ENCODE results near the gene NKIRAS1. TPM values are rescaled to one million over a fixed set of nuclear protein-coding genes. Genes with fewer than 3 reads are reported as not detected.

The NKIRAS1 gene
- total and polyA plus RNA-seq, 2 donors (not counting 1 experiment from before 2014, with no cell fraction given) = 1.6 to 4.7 TPM

- DNase-seq (no peak), ATAC-seq (ENCODE audit: low read depth) (no peak)
- WGBS (ENCODE audit: insufficient coverage) = no CpG with 5 or more reads among the region's 6 CpGs
- H3K4me1 Mint-ChIP-seq = peaks cover 17% of the 10 kb centered on the region
- peaks cover 0 to 8% of the 10 kb centered on the region in 2 experiments for H3K36me3 ChIP-seq (replicated peaks in 1 of 2; ENCODE audit: control extremely low read depth in 1 of 2, control insufficient read depth in 1 of 2, extremely low read depth in 1 of 2, insufficient read depth in 2 of 2, low read length in 1 of 2)
- H3K27me3 ChIP-seq (replicated peaks in 1 of 4; ENCODE audit: control extremely low read depth in 1 of 4, control insufficient read depth in 3 of 4, insufficient read depth in 4 of 4, low read length in 3 of 4) = no peaks in the 10 kb centered on the region
- H3K4me3 ChIP-seq (ENCODE audit: control extremely low read depth in 1 of 5, extremely low read depth in 1 of 5, insufficient read depth in 1 of 5, low read depth in 2 of 5, low read length in 4 of 5) = no peak overlapping the region
- peaks cover 15% of the 10 kb centered on the region for H4K20me1 ChIP-seq (ENCODE audit: control insufficient read depth, insufficient read depth, low read length, poor library complexity, severe bottlenecking)
- no peak overlapping the region for H3K27ac ChIP-seq (ENCODE audit: low read length in 2 of 2)
- peaks cover 0 to 7% of the 10 kb centered on the region in 2 donors for H3K4me1 ChIP-seq (ENCODE audit: control insufficient read depth in 2 of 2, insufficient read depth in 2 of 2, low read length in 2 of 2)
- no peak overlapping the region for H3K9ac ChIP-seq (ENCODE audit: low read length)
- peaks cover 3% of the 10 kb centered on the region for H3K79me2 ChIP-seq (ENCODE audit: control insufficient read depth, insufficient read depth, low read length)
- POLR2A ChIA-PET = no interaction called here
- H3K9me3 Mint-ChIP-seq (ENCODE audit: insufficient read depth) = no peaks in the 10 kb centered on the region
- no peak overlapping the region for H3K27ac Mint-ChIP-seq
- TF ChIP-seq EZH2 (IDR thresholded peaks at IDR 0.05; ENCODE audit: borderline replicate concordance, insufficient read depth, low read depth, low read length, poor library complexity, severe bottlenecking) (no peak), CTCF (IDR thresholded peaks at IDR 0.05) (no peak)
- H3K9me3 ChIP-seq (ENCODE audit: control extremely low read depth in 1 of 3, control insufficient read depth in 2 of 3, insufficient read depth in 1 of 3, low read length in 2 of 3) = peaks cover 0 to 8% (median 0%) of the 10 kb centered on the region in 3 donors
- H2AFZ ChIP-seq (ENCODE audit: insufficient read depth, low read depth, low read length, poor library complexity, severe bottlenecking) = no peak overlapping the region
- intact Hi-C loops (cut with micrococcal nuclease) = loop anchor here (5.0 kb wide), 1 partner anchor 302 kb away; no protein-coding TSS in a partner anchor
- no peak overlapping the region for H3K4me2 ChIP-seq (replicated peaks; ENCODE audit: low read depth, low read length, poor library complexity, severe bottlenecking)
- H3K4me3 Mint-ChIP-seq = no peak overlapping the region
- CTCF ChIA-PET = no interaction called here
- no peaks in the 10 kb centered on the region for H3K27me3 Mint-ChIP-seq
These were observed 31.6 kb downstream of the NKIRAS1 start for GRCh38 chr3:23885210-23885609.

- Mint-ChIP-seq H3K9me3 (ENCODE audit: insufficient read depth) (no peaks in the 10 kb centered on the region), H3K4me1 (peaks cover 17% of the 10 kb centered on the region), H3K4me3 (no peak overlapping the region), H3K27me3 (no peaks in the 10 kb centered on the region), H3K27ac (no peak overlapping the region)
- Histone ChIP-seq H3K27ac (ENCODE audit: low read length in 2 of 2) (no peak overlapping the region), H3K4me1 (ENCODE audit: control insufficient read depth in 2 of 2, insufficient read depth in 2 of 2, low read length in 2 of 2) (peaks cover 0 to 7% of the 10 kb centered on the region in 2 donors), H2AFZ (ENCODE audit: insufficient read depth, low read depth, low read length, poor library complexity, severe bottlenecking) (no peak overlapping the region), H3K27me3 (replicated peaks in 1 of 4; ENCODE audit: control extremely low read depth in 1 of 4, control insufficient read depth in 3 of 4, insufficient read depth in 4 of 4, low read length in 3 of 4) (no peaks in the 10 kb centered on the region), H3K36me3 (replicated peaks in 1 of 2; ENCODE audit: control extremely low read depth in 1 of 2, control insufficient read depth in 1 of 2, extremely low read depth in 1 of 2, insufficient read depth in 2 of 2, low read length in 1 of 2) (peaks cover 0 to 3% of the 10 kb centered on the region in 2 experiments), H3K79me2 (ENCODE audit: control insufficient read depth, insufficient read depth, low read length) (peaks cover 8% of the 10 kb centered on the region), H3K4me3 (ENCODE audit: control extremely low read depth in 1 of 5, extremely low read depth in 1 of 5, insufficient read depth in 1 of 5, low read depth in 2 of 5, low read length in 4 of 5) (no peak overlapping the region), H4K20me1 (ENCODE audit: control insufficient read depth, insufficient read depth, low read length, poor library complexity, severe bottlenecking) (peaks cover 19% of the 10 kb centered on the region), H3K9me3 (ENCODE audit: control extremely low read depth in 1 of 3, control insufficient read depth in 2 of 3, insufficient read depth in 1 of 3, low read length in 2 of 3) (peaks cover 0 to 8% (median 0%) of the 10 kb centered on the region in 3 donors), H3K9ac (ENCODE audit: low read length) (no peak overlapping the region), H3K4me2 (replicated peaks; ENCODE audit: low read depth, low read length, poor library complexity, severe bottlenecking) (no peak overlapping the region)
- intact Hi-C loops (cut with micrococcal nuclease) = no loop called here
- CTCF ChIA-PET = no interaction called here
- WGBS (ENCODE audit: insufficient coverage) = 100% methylated on average over 1 of the region's 2 CpGs
- TF ChIP-seq CTCF (IDR thresholded peaks at IDR 0.05) (no peak), EZH2 (IDR thresholded peaks at IDR 0.05; ENCODE audit: borderline replicate concordance, insufficient read depth, low read depth, low read length, poor library complexity, severe bottlenecking) (no peak)
- DNase-seq = no peak
- POLR2A ChIA-PET = no interaction called here
- no peak for ATAC-seq (ENCODE audit: low read depth)
These were observed 32.3 kb downstream of the NKIRAS1 start for GRCh38 chr3:23884481-23884880.

Measured in B cell (primary cell).